Omental fat pad (tissue), 4 donors: ENCODE data around the gene VSTM2A. TPM values are rescaled to one million over a fixed set of nuclear protein-coding genes. Genes with fewer than 3 reads are reported as not detected.

Experiments
- ATAC-seq: fragments of 150-250 bp; one replicate; pipeline ENCODE4 v1.9.1; 2016; ENCODE audit warnings: mild to moderate bottlenecking, moderate library complexity; ENCODE audit not compliant: low FRiP score
- DNase-seq: peaks from one replicate; pipeline ENCODE4 v3.0.0-alpha.2; 2019; ENCODE audit warnings: low spot score
- total RNA-seq, 4 donors: library from RNA; depleted of rRNA; stranded (reverse); fragments of >200 nt; gene quantifications; one replicate each; pipeline ENCODE4 v1.1.0, GENCODE V29; 2016
- TF ChIP-seq, protein P1 (sequence below), 3 donors: fragments of 450-650 bp; IDR thresholded peaks; one replicate each; pipeline ENCODE4 v1.5.1; 2016 to 2017; ENCODE audit warnings: antibody characterized with exemption in 3 of 3, mild to moderate bottlenecking in 3 of 3, moderate library complexity in 2 of 3

VSTM2A gene
- total RNA-seq, 4 donors from 2014 or later = 0.37 TPM; not detected in 3

DNA sequence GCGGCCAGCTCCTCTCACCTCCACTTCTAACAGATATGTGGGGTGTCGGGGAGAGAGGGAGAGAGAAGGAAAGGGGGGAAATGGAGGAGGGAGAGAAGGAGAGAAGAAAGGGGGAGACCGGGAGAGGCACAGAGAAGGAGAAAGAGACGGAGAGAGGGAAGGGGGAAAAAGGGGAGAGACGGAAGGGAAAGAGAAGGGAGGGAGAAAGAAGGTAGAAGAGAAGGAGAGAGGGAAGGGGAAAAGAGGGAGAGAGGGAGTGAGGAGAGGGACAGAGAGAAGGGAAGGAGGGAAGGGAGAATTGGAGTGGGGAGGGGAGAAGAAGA, 3.0 kb downstream of the VSTM2A start:
- TF ChIP-seq, protein P1, sequence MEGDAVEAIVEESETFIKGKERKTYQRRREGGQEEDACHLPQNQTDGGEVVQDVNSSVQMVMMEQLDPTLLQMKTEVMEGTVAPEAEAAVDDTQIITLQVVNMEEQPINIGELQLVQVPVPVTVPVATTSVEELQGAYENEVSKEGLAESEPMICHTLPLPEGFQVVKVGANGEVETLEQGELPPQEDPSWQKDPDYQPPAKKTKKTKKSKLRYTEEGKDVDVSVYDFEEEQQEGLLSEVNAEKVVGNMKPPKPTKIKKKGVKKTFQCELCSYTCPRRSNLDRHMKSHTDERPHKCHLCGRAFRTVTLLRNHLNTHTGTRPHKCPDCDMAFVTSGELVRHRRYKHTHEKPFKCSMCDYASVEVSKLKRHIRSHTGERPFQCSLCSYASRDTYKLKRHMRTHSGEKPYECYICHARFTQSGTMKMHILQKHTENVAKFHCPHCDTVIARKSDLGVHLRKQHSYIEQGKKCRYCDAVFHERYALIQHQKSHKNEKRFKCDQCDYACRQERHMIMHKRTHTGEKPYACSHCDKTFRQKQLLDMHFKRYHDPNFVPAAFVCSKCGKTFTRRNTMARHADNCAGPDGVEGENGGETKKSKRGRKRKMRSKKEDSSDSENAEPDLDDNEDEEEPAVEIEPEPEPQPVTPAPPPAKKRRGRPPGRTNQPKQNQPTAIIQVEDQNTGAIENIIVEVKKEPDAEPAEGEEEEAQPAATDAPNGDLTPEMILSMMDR (IDR thresholded peaks at IDR 0.05) = no peak
- ATAC-seq (no peak), DNase-seq (no peak)

DNA sequence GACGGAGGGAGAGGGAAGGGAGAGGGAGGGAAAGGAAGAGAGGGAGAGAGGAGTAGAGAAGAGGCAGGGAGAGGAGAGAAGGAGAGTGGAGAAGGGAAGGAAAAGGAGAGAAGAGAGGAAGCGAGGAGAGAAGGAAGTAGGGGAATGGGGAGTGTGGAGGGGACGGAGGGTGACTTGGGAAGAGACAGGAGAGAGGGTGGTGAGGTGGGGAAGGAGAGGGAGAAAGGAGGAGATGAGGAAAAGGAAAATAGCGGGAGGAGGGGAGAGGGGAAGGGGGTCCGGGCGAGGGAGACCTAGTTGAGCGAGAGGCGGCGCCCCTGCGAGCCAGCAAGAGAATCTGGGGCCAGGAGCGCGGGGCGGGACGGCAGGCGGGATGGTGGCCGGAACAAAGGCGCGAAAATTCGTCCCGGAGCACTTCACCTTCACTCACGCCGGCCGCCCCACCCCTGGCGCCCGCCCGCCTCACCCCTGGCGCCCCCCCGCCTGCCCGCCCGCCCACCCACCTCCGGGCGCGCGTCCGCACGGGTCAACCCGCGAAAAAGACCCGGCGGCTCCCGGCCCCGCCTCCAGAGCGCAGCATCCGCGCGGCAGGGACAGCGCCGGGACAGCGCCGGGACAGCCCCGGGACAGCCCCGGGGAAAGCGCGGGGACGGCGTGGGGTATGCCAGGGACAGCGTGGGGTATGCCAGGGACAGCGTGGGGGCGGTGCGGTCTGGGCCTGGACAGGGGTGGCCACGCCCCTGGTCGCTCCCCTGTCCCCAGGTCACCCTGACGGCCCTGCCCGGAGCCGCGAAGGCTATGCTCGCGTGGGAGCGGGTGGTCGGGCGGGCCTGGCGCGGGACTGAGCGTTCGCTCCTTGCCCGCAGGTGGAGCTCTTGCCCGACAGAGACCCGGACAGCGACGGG, 4.2 kb downstream of the VSTM2A start:
- DNase-seq (no peak), ATAC-seq (no peak)
- TF ChIP-seq, protein P1 (IDR thresholded peaks at IDR 0.05) = no peak

DNA sequence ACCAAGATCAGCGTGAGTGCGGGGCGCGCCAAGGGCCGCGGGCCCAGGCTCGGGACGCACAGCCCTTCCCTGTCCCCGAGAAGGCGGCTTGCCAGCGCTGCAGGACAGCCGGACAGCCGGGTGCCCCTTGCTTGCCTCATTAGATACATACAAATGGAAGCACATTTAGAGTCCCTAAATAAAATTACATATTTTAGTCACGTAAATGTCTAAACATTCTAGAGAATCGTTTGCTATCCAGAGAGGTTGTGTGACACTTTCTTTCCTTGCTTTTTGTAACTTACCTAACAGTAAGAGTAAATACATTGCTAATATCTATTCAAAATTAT, 4.8 kb downstream of the VSTM2A start:
- ATAC-seq (no peak), DNase-seq (no peak)
- TF ChIP-seq, protein P1 (IDR thresholded peaks at IDR 0.05) = no peak

DNA sequence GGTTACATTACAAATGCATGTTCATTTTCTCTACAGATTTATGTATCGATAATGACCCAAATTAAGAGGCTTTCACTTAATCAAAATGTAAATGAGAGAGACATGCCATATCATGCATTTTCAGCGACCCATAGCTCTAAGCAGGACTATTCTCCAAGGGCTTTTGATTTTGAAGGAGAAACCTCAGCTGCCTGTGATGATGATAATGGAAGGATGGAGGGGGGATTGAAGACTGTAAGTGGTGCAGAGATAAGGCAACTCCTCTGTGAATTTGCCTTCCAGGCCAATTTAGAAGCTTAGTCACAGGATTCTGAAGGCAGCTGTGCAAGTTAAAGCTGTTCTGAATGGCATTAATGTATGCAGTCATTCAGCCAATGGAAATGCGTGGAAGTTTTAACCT, 8.3 kb downstream of the VSTM2A start:
- TF ChIP-seq, protein P1 (IDR thresholded peaks at IDR 0.05) = no peak
- DNase-seq = no peak
- no peak for ATAC-seq

DNA sequence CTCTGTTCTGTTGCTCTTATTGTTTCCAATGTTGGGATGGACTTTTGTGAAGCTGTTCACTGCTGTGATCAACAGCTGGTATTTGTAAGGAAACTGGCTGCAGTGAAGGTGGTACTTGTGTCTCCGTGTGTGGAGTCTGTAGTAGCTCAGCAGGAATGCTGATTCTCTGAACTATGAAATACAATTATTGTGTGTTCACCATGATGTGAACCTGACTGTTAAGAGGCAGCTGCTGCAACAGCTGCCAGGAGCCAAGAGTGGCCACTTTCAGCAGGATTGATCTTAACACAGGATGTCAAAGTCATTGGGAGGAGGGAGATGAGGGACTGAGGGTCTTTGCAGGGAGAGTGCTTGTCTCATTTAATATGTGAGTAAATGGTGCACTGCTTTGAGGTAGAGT, 13.9 kb downstream of the VSTM2A start:
- ATAC-seq (no peak), DNase-seq (no peak)
- TF ChIP-seq, protein P1 (IDR thresholded peaks at IDR 0.05) = no peak

DNA sequence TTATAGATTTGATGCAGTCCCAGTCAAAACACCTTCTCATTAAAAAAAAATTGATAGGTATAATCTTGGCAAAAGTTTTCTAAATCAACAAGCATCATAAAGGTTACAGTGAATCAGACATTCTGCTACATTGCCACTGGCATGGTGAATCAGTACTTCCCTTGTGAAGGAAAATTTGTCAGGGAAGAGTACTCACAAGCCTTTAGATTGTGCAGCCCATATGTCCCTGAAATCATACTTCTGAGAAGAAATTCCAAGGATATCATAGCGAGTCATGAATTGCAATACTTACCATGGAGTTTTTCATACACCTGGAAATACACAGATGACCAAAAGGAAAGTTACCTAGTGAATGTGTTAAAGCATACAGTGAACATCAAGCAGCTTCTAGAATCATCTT, 17.2 kb downstream of the VSTM2A start:
- DNase-seq (no peak), ATAC-seq (no peak)

More for the DNA sequence above, 17.2 kb downstream of the VSTM2A start:
- TF ChIP-seq, protein P1 (IDR thresholded peaks at IDR 0.05) = no peak
